Endothelial cell (in vitro differentiated cells): ENCODE results near the gene PPP6R2. TPM values are rescaled to one million over a fixed set of nuclear protein-coding genes. Genes with fewer than 3 reads are reported as not detected.

Source experiments
- DNase-seq: peaks from one replicate; pipeline ENCODE4 v3.0.0; 2021; ENCODE audit warnings: low spot score
- H3K27ac Mint-ChIP-seq: one replicate; pipeline ENCODE4 v1.8.0; 2021; ENCODE audit warnings: mixed read lengths, inconsistent platforms; ENCODE audit not compliant: unreplicated experiment
- H3K27me3 Mint-ChIP-seq: one replicate; pipeline ENCODE4 v1.8.0; 2021; ENCODE audit warnings: mild to moderate bottlenecking, moderate library complexity, mixed read lengths, inconsistent platforms; ENCODE audit not compliant: unreplicated experiment
- H3K36me3 Mint-ChIP-seq: one replicate; pipeline ENCODE4 v1.8.0; 2021; ENCODE audit warnings: mild to moderate bottlenecking, low read depth, mixed read lengths, inconsistent platforms; ENCODE audit not compliant: unreplicated experiment
- H3K4me1 Mint-ChIP-seq: one replicate; pipeline ENCODE4 v1.8.0; 2021; ENCODE audit warnings: mild to moderate bottlenecking, mixed read lengths, inconsistent platforms; ENCODE audit not compliant: unreplicated experiment
- H3K4me3 Mint-ChIP-seq: one replicate; pipeline ENCODE4 v1.8.0; 2021; ENCODE audit warnings: mild to moderate bottlenecking, mixed read lengths, inconsistent platforms; ENCODE audit not compliant: unreplicated experiment
- H3K9me3 Mint-ChIP-seq: one replicate; pipeline ENCODE4 v1.8.0; 2021; ENCODE audit warnings: mixed read lengths, inconsistent platforms; ENCODE audit not compliant: unreplicated experiment
- CTCF ChIP-seq: fragments of 200-600 bp; sonication (generic); IDR thresholded peaks from one replicate; pipeline ENCODE4 v1.5.0; 2021; ENCODE audit warnings: antibody characterized with exemption; ENCODE audit not compliant: unreplicated experiment
- total RNA-seq: library from RNA; stranded (reverse); fragmentation: NEBNext Ultra II Directional; extraction: Animal tissue kit (Norgen Biotek cat#: 25700); gene quantifications from one replicate; pipeline ENCODE4 v1.2.1, GENCODE V29; 2021; ENCODE audit not compliant: unreplicated experiment

PPP6R2 gene
- total RNA-seq, 1 donor from 2014 or later: 50.9 TPM

- DNase-seq: no peak
- Mint-ChIP-seq H3K36me3 (no peaks in the 10 kb centered on the region), H3K27me3 (peaks cover 7% of the 10 kb centered on the region), H3K27ac (no peak overlapping the region), H3K4me3 (peak overlapping the region; percentile 93), H3K9me3 (no peaks in the 10 kb centered on the region), H3K4me1 (peaks cover 7% of the 10 kb centered on the region)
- no peak for TF ChIP-seq CTCF
These were observed 17.5 kb upstream of the PPP6R2 start for GRCh38 chr22:50325444-50326224.

- no peak for DNase-seq
- peak overlapping the region; percentile 93 for H3K4me3 Mint-ChIP-seq
- peaks cover 7% of the 10 kb centered on the region for H3K4me1 Mint-ChIP-seq
- peak overlapping the region; percentile 36 for H3K27ac Mint-ChIP-seq
- H3K27me3 Mint-ChIP-seq: peaks cover 7% of the 10 kb centered on the region
- TF ChIP-seq CTCF: no peak
- H3K36me3 Mint-ChIP-seq: no peaks in the 10 kb centered on the region
- H3K9me3 Mint-ChIP-seq: no peaks in the 10 kb centered on the region
These were observed 16.7 kb upstream of the PPP6R2 start for GRCh38 chr22:50326225-50326955.

- Mint-ChIP-seq H3K27ac (peak within 1 kb of the TSS; percentile 61), H3K36me3 (no peaks in the 10 kb centered on the region), H3K4me3 (peak within 1 kb of the TSS; percentile 93), H3K4me1 (peaks cover 7% of the 10 kb centered on the region), H3K9me3 (no peaks in the 10 kb centered on the region), H3K27me3 (peaks cover 7% of the 10 kb centered on the region)
- peak; percentile 50 for TF ChIP-seq CTCF
- peak; percentile 85 for DNase-seq
These were observed 16.0 kb upstream of the PPP6R2 start, which contains the start of gene DENND6B for GRCh38 chr22:50326956-50327710. Gene DENND6B, minus strand, starts transcription at chr22:50327012. Its CDS starts 24 bp downstream, at chr22:50326988.

- H3K4me3 Mint-ChIP-seq: peak overlapping the region; percentile 84
- TF ChIP-seq CTCF: no peak
- peak overlapping the region; percentile 61 for H3K27ac Mint-ChIP-seq
- peaks cover 7% of the 10 kb centered on the region for H3K4me1 Mint-ChIP-seq
- no peaks in the 10 kb centered on the region for H3K36me3 Mint-ChIP-seq
- H3K27me3 Mint-ChIP-seq: peaks cover 7% of the 10 kb centered on the region
- no peaks in the 10 kb centered on the region for H3K9me3 Mint-ChIP-seq
- no peak for DNase-seq
These were observed 15.5 kb upstream of the PPP6R2 start for GRCh38 chr22:50327711-50328019.
